NT2/D1 (cell line): Measurements from ENCODE around the gene AKT2.

Source experiments
- DNase-seq: peaks from one replicate; pipeline ENCODE4 v3.0.0-alpha.2; 2011; ENCODE audit warnings: low read depth, low spot score
- H3K27me3 ChIP-seq: 2 replicates; pipeline ENCODE4 v1.6.0; 2011; ENCODE audit warnings: mild to moderate bottlenecking; ENCODE audit not compliant: insufficient read length, insufficient read depth
- H3K36me3 ChIP-seq: 2 replicates; pipeline ENCODE4 v1.6.1; 2011; ENCODE audit warnings: mild to moderate bottlenecking, low read length, mixed read lengths; ENCODE audit not compliant: insufficient read depth, insufficient read length
- H3K4me1 ChIP-seq: 2 replicates; pipeline ENCODE4 v1.5.1; 2011; ENCODE audit not compliant: insufficient read depth, insufficient read length
- H3K4me3 ChIP-seq: 2 replicates; pipeline ENCODE4 v1.5.1; 2011; ENCODE audit warnings: low read depth; ENCODE audit not compliant: insufficient read length
- H3K9ac ChIP-seq: 2 replicates; pipeline ENCODE4 v1.6.0; 2011; ENCODE audit warnings: low read depth; ENCODE audit not compliant: insufficient read length
- H3K9me3 ChIP-seq: 2 replicates; pipeline ENCODE4 v1.5.1; 2011; ENCODE audit warnings: mild to moderate bottlenecking, low read length; ENCODE audit not compliant: insufficient read depth
- SUZ12 ChIP-seq: IDR thresholded peaks from 2 replicates; pipeline ENCODE4 v1.6.1; 2011; ENCODE audit not compliant: insufficient read length, insufficient read depth; ENCODE audit errors: extremely low read depth
- YY1 ChIP-seq: IDR thresholded peaks from 2 replicates; pipeline ENCODE4 v1.6.1; 2011; ENCODE audit not compliant: insufficient read length, insufficient read depth
- ZNF274 ChIP-seq: IDR thresholded peaks from 2 replicates; pipeline ENCODE4 v1.6.1; 2011; ENCODE audit warnings: mild to moderate bottlenecking, low read depth, low read length

AKT2 gene

DNA sequence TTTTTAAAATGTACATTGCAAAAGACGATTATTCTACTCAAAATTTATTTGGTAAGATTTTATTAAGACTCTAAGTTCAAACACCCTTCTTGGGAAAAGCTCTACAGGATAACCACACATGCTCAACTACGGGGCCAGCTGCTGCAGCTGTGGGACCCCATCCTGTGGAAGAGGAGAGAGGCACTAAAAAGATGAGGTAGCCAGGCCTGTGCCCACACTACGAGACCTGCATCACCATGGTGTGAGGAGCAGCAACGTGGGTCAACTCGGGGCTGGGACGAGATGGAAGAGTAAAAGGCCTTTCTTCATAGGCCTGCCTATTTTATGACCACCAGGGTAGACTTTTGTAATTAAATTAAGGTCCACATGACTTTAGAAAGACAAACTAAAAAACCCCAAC, 54.1 kb downstream of the AKT2 start:
- H3K4me1 ChIP-seq = peaks cover 16% of the 10 kb centered on the region
- peaks cover 23% of the 10 kb centered on the region for H3K36me3 ChIP-seq
- H3K9ac ChIP-seq = no peak overlapping the region
- H3K27me3 ChIP-seq = no peaks in the 10 kb centered on the region
- H3K9me3 ChIP-seq = no peaks in the 10 kb centered on the region
- no peak overlapping the region for H3K4me3 ChIP-seq
- DNase-seq = no peak
- TF ChIP-seq ZNF274 = no peak
- TF ChIP-seq SUZ12 = no peak
- TF ChIP-seq YY1 = no peak

DNA sequence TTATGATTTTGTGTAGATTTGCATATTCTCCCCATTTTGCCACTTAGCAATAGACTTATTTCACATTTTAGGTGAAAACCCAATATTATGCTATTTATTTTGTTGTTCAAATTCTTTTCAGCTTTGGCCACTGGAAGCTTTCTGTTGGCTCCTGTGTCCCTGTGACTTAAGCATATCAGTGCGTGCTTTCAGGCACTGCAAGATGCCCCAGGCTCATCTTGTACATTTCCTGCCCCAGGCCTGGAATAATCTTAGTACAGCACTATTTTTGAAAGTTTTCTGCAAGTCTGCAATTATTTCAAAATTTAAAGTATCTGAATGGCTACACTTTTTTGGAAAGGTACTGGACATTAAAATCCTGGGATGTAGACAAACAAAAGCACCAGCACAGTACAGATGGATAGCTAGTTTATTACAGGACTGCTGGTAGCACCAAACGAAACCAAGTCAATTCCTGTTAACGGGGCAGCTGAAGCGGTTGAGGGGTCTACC, 55.2 kb downstream of the AKT2 start:
- H3K9ac ChIP-seq = no peak overlapping the region
- H3K36me3 ChIP-seq = peaks cover 12% of the 10 kb centered on the region
- no peaks in the 10 kb centered on the region for H3K27me3 ChIP-seq
- H3K4me1 ChIP-seq = peaks cover 16% of the 10 kb centered on the region
- H3K9me3 ChIP-seq = no peaks in the 10 kb centered on the region
- TF ChIP-seq SUZ12 (no peak), ZNF274 (no peak), YY1 (no peak)
- no peak for DNase-seq
- H3K4me3 ChIP-seq = no peak overlapping the region

DNA sequence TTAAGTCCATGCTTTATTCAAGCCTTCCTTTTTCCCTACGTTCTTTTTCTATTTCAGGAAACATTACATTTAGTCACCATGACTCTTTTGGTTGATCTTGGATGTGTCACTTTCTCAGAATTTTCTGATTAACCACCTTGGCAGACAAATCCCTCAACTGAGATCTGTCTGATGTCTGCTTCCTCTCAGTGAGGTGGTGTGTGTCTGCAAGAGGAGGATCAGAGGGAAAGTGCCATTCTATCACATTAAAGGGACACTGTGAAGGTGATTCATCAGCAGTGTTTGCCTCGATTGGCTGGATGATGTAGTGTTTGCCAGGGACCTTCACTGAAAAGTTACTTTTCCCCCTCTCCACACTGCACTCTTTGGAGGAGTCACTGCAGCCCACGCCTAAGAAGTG, 55.7 kb downstream of the AKT2 start:
- H3K27me3 ChIP-seq = no peaks in the 10 kb centered on the region
- H3K4me1 ChIP-seq = peaks cover 16% of the 10 kb centered on the region
- peaks cover 8% of the 10 kb centered on the region for H3K36me3 ChIP-seq
- DNase-seq = no peak
- no peak for TF ChIP-seq ZNF274
- TF ChIP-seq YY1 = no peak
- no peak for TF ChIP-seq SUZ12
- H3K9me3 ChIP-seq = no peaks in the 10 kb centered on the region
- H3K9ac ChIP-seq = no peak overlapping the region
- H3K4me3 ChIP-seq = no peak overlapping the region

DNA sequence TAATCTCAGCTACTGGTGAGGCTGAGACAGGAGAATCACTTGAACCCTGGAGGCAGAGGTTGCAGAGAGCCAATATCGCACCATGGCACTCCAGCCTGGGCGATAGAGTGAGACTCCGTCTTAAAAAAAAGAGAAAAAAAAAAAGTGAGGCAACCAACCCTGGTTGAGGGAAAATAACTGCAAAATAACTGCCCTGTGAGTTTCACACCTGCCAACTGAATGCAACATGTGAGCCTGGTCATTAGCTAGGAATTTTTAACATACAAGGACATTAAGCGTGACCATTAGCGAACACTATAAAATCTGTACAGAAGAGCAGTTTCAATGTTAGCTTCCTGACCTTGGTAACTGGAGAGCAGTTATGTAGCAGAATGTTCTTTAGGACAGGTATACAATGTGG, 56.3 kb downstream of the AKT2 start:
- DNase-seq = no peak
- H3K4me3 ChIP-seq = no peak overlapping the region
- no peaks in the 10 kb centered on the region for H3K27me3 ChIP-seq
- TF ChIP-seq YY1 (no peak), SUZ12 (no peak)
- H3K9ac ChIP-seq = no peak overlapping the region
- H3K4me1 ChIP-seq = peaks cover 16% of the 10 kb centered on the region
- H3K36me3 ChIP-seq = peaks cover 5% of the 10 kb centered on the region
- no peaks in the 10 kb centered on the region for H3K9me3 ChIP-seq

DNA sequence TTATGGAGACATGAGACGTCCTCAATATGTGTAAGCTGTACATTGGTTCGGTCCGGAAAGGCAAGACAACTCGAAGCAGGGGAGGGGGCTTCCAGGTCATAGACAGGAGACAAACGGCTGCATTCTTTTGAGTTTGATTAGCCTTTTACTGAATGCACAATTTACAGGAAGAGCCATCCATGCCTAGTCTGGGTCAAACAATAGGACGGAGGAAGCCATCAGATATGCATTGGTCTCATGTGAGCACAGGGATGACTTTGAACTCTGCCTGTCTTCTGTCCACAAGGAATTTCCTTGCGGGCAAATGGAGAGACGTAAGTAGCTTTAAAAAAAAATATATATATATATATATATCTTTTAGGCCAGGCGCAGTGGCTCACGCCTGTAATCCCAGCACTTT, 56.8 kb downstream of the AKT2 start:
- no peak for DNase-seq
- Histone ChIP-seq H3K4me3 (no peak overlapping the region), H3K4me1 (peaks cover 16% of the 10 kb centered on the region), H3K27me3 (no peaks in the 10 kb centered on the region), H3K9ac (no peak overlapping the region), H3K9me3 (no peaks in the 10 kb centered on the region), H3K36me3 (peaks cover 5% of the 10 kb centered on the region)
- TF ChIP-seq SUZ12 (no peak), YY1 (no peak), ZNF274 (no peak)

DNA sequence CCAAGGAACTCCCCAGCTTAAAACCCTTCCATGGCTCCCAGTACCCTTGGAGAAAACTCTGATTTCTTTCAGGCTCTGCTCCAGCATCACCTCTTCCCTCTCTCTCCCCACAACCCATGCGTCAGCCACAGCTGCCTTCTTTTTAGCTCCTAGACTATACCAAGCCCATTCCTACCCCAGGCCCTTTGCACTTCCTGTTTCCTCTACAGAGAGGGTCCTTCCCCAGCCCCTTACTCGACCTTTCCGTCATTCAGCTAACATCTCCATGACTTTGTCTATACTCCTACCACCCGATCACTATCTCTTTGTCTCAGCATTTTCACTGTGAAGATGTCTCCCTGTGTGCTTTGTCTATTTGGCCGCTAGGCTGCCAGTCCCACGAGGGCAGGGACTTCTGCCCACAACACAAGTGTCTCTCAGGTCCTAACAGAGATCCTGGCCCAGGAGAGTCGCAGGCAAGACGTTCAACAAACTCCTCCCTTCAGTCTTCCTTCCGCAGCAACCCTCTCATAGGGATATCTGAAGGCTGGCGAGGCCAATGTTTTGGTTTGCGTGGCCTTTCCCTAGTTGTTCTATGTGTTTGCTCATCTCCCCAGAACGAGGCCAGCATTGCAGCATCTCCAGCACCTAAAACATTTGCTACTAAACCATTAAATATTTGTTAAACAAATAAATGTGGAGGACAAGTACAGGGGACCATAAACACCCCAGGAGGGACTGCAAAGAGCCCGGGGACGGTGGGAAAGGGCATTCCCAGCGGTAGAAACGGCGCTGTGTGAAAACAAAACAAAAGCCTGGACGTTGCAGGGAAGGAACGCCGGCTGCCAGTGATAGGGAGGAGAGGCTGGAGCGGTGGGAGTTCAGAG, 59.5 kb downstream of the AKT2 start:
- no peaks in the 10 kb centered on the region for H3K4me1 ChIP-seq
- H3K9me3 ChIP-seq = peaks cover 10% of the 10 kb centered on the region; the same call in 1 of the 2 replicates
- H3K9ac ChIP-seq = no peak overlapping the region
- DNase-seq = no peak
- H3K27me3 ChIP-seq = no peaks in the 10 kb centered on the region
- no peak overlapping the region for H3K4me3 ChIP-seq
- TF ChIP-seq SUZ12 = no peak
- no peak for TF ChIP-seq ZNF274
- TF ChIP-seq YY1 = no peak
- no peaks in the 10 kb centered on the region for H3K36me3 ChIP-seq

DNA sequence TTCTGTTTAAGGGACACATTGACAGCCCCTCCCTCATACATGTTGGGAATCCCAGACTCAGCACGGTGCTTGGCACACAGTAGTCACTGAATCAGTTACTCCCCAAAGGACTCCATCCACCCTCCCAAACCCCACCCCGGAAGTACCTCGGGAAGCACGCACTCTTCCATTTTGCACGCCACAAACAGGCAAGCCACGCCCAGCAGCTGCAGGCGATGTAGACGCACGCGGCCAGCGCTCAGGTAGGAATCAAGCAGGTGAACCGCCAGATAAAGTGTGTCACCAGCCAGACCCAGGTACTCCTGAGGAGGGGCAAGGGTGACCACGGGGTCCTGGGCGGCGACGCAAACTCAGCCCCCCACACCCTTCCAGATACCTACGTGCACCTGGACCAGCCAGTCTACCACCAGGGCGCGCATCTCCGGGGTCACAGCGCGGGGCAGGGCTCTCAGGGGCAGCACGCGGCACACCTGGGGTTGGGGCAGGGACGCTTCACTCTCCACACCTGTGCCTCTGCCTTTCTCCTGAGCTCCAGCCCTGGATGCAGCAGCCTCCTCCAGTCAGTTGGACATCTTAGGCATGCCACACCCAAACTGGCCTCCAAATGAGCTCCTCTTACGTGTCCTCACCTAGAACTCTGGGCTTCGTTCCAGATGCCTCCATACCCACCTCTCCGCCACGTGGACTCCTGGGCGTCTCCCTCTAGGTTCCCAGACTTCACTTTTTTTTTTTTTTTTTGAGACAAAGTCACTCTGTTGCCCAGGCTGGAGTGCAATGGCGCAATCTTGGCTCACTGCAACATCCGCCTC, 60.6 kb downstream of the AKT2 start:
- no peak overlapping the region for H3K9ac ChIP-seq
- H3K4me1 ChIP-seq = peaks cover 2% of the 10 kb centered on the region
- no peak overlapping the region for H3K4me3 ChIP-seq
- TF ChIP-seq SUZ12 = no peak
- no peak for TF ChIP-seq ZNF274
- TF ChIP-seq YY1 = no peak
- no peaks in the 10 kb centered on the region for H3K36me3 ChIP-seq
- no peak for DNase-seq
- H3K27me3 ChIP-seq = peaks cover 9% of the 10 kb centered on the region
- H3K9me3 ChIP-seq = peaks cover 10% of the 10 kb centered on the region; the same call in 1 of the 2 replicates
